GM10847 (cell line): ENCODE results near the gene UBR4.

Source experiments
- POLR2A ChIP-seq: IDR thresholded peaks from 2 replicates; pipeline ENCODE4 v1.6.1; 2011; ENCODE audit not compliant: insufficient read length; ENCODE audit errors: extremely low read depth

Gene UBR4

DNA sequence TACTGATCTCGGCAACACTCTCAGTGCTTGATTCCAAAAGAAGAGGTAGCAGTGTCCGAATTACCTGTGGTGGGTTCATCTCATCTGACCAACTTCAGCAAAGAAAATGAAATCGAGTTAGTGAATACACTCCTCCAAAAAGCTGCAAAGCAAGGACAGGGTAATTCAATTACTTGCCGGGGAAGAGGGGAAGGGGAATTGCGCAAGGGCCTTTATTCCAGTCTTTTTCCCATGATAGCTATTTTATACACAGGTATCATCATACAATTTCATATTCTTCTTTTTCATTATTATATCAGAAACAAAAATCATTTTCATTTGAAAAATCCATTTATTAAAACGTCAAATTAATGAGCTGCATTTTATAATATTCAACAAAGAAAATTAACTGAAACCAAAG lies 42.9 kb downstream of the UBR4 start:
- no peak for TF ChIP-seq POLR2A

DNA sequence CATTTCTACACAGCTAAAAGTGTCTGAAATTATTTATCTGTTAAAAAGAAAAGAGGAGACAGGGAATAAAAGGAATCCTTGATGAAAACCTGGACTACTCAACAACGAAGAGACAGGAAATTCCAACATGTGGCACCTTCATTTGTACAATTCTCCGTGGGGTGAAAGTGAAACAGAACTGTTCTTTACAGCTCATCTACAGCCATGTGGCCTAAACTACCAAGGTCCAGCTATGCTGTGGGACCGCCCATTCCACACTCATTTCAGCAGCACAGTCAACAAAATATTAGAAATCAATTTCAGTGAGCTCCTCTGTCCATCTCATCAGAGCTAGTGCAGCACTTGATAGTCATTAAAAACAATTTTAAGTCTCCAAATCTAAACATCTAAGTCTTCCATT lies 44.0 kb downstream of the UBR4 start:
- TF ChIP-seq POLR2A: no peak

DNA sequence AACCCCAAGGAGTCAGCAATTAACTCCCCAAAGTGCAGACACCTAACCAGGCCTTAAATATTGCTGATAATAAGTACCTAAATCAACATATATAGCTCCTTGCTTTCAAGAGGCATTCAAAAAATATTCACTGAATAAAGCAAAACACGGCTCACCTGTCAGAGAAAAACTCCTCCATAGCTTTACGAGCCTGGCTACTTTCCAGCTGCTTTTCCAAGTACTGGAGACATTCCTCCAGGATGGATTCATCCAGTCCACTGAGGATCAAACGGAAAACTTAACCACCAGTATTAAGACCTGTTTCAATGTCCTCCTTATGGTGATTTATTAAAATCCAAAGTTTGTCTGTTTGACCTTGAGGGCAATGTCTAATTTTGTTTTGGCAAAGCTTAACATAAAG lies 44.6 kb downstream of the UBR4 start:
- TF ChIP-seq POLR2A: no peak

DNA sequence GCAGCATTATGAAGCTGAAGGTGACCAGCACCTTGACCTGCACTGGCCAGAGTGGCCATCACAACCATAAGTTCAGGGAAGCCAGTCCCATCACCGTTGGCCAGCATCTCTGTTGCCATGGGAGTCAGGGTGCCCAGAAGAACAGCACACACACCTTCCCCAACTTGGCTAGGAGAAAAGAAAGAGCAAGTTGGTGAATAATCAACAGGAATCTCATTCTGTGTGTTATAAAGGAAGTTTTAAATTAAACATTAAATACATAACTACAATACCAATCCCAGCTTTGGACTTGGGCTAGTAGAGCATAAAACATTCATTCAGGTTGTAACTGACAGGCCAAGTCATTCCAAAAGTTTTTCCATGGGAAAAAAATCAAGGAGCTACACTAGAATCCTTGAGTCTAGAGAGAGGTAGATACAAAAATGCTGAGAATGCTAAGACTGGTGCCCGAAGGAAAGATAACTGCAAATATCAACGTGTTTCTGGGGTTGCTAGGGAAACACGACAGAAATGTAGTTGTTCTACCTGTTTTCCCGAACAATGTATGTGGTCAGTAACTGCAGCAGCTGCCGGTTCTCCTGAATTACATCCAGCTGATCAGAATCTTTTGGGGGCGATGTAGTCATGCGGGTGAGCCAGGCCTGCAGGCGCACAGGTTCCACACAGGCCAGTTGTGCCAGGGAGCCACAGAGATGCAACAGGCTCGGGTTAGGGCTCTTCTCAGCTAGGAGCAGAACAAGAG lies 45.6 kb downstream of the UBR4 start:
- TF ChIP-seq POLR2A: no peak

DNA sequence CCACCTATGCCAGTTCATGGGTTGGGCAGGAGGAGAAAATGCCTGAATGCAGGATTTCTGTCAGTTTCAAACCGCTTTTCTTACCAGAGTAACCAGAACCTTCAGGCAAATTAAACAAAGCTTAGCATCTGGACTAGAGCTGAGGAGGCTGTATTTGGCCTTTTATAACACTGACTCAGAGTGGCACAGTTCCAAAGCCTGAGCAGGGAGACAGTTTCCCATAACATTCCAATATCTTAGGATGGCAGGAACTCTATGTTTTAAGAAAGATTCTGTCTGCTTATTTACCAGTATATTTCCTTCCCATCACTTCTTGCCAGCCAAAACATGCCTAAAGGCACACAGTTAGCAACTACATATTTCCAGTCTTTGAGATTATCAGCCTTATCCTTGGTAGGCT lies 46.8 kb downstream of the UBR4 start:
- no peak for TF ChIP-seq POLR2A

DNA sequence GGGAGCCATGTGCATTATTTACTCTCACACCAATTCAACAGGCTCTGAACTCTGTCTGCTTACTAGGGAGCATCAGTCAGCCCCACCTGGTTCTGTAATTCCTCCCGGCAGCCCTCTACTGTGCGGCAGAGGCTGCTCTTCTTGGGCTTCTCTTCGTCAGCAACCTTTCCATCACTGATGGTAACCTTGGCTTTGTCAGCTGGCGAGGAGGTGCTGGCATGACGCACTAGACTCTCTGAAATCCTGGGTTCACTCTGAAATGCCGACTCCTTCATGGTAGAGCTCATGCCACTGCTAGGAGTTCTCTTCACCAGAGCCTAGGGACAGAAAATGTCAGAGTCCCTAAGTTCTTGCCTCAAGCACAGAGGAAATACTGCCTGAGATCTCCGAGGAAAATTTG lies 49.2 kb downstream of the UBR4 start:
- no peak for TF ChIP-seq POLR2A

DNA sequence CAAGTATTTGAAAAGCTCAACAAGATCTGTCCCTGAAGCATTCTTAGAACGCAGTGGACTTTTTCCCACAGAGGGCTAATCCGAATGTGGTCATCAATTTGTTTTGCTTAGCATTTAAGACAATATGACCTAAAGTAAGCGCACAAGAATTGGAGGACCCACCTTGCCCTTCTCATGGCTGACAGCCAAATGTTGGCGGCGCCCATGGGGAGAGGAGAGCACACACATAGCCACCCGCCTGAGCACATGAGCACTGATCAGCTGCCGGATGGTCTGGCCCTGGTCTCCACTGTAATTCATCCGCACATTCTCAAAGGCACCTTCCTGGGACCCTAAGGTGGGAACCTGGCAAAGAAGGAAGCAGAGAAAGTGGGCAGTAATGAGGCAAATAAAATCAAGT lies 52.4 kb downstream of the UBR4 start:
- no peak for TF ChIP-seq POLR2A

DNA sequence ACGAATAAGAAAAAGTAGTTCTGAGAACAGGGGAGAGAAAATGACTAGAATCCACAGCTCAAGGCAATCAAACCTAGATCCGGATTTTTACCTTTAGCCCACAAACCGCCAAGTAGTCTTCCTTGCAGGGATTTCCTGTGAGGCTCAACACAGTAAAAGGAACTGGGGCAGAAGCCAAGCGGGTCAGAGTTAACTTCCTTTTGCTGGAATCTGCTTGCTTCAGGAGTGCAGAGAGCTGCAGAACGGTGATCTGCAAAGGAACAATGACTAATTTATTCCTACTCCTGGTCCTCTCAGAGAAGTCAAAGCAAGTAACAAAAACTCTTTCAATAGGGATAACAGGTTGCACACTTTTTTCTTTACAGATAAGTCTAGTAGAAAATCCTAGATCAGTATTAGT lies 53.4 kb downstream of the UBR4 start:
- no peak for TF ChIP-seq POLR2A

DNA sequence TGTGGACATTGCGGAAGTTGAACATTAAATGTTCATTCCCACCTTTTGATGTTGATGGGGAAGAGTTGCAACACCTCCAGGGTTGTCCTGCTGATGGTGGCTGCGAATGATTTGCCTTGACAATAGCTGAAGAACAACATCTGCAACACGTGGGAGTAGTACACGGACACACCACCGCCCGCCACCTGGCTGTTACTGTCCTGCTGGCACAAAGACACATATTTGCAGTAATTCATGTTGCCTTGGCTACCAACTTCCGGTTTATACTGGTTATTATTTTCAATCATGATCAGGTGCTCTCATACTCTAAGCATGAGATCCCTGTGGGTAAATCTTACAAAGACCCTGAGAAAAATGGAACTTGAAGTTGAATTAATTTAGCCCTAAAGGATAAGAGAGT lies 55.2 kb downstream of the UBR4 start:
- no peak for TF ChIP-seq POLR2A

DNA sequence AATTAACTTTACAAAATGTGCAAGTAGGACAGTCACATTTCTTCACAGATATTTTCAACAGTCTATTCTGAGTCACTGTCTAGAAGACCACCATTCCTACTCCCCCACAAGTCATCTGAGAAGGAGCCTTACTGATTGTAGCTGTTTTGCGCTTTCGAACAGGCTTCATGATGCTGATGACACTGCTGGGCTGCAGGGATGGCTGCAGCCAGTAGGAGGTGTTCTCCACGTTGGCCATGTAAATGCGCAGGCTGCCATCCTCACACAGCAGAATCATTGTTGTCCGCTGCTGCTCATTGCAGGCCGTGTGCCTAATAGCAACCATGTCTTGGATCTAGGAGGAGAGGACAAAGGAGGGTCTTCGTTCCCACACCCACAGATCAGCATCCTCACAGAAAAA lies 56.9 kb downstream of the UBR4 start:
- no peak for TF ChIP-seq POLR2A

DNA sequence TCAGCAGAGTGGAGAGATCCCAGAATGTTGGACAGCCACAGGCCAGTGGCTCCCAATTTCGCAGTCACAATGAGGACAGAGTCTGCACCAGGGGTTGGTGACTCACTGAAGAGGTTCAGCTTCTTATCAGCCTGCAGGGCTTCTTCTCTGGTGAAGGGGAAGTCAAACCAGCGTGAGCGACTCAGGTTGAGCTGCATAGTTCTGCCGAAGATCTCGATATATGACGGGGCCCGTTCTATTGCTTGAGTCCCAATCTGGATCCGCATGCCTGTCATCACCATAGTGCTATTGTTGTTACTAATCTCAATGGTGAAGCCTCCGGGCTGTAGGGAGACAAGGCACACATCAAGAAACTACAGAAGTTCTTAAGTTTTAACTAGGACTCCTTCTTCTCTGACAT lies 58.5 kb downstream of the UBR4 start:
- no peak for TF ChIP-seq POLR2A

DNA sequence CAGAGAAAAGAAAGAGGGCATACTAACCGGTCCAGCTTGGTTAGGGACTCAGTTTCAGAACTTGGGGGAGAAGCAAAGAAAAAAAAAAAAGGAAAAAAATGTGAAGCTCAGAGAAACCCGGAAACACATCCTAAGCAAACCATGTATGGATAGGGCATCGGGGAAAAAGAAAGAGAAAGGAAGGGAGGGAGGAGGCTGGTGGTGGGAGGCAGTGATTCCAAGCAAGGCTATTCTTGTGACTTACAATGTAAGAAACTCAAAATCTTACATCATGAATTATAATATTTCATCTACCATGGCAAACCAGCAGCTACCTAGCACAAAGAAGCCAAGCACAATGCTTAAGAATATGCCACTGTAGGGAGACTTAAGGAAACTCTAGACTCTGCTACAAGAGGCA lies 60.3 kb downstream of the UBR4 start:
- TF ChIP-seq POLR2A: no peak

DNA sequence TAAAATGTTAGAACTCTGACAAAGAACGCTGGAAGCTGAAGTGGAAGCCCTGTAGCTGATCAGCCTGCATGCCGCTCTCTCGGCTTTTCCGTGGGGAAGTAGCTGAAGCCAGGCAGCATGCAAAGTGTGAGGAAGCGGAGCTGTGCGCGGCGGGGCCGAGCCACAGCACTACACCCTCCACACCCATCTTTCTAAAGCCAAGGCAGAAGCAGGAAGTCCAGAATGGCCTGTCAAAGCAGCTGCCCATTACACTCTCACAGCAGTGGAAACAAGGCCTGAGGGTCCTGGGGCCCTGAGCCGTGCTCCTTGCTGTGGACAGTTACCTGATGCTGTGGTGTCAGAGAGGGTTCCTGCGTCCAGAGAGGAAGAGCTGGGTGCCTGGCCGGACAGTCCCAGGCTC lies 69.6 kb downstream of the UBR4 start:
- TF ChIP-seq POLR2A: no peak

DNA sequence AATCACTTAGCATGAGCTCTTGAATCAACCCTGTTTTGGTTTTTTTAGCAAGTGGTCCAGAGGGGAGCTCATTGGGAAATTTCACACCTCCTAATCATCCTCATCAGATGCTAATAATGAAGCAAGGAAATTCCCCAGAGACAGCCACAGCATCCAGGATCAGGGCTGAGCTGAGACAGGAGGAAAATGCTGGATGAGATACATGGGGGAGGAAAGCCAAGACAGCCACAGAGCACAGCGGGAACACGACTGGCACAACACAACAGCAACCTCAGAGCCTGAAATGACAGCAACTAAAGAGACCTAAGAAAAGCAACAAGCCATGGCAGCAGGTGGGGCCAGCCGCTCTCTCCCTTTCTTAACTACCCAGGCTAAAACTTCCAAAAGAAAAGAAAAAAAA lies 70.4 kb downstream of the UBR4 start:
- no peak for TF ChIP-seq POLR2A

DNA sequence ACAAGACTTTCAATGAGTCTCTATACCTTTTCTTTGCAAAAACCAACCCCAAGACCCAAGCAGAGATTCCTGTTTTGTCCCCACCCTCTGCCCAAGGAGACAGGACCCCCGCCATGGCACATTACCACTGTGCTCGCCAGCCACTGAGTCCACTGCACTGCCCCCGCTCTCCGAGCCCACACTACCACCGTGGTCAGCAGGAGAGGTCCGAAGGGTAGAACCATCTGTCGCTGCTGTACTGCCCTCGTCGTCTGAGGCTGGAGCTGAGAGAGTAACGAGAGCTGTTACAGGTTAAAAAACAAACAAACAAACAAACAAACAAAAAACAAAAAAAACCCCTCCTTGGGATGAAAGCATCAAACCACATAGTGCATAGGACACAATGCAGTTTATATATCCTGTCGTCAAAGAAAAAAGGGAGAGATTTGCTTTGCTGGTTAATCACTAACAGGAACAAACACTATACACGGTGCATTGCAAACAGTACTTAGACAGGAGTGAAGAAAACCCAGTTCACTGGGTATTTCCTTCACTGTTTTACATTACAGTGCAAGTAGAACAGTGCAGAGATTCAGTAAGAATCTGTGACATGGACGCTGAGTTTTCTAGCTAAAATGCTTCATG lies 71.0 kb downstream of the UBR4 start:
- TF ChIP-seq POLR2A: no peak

DNA sequence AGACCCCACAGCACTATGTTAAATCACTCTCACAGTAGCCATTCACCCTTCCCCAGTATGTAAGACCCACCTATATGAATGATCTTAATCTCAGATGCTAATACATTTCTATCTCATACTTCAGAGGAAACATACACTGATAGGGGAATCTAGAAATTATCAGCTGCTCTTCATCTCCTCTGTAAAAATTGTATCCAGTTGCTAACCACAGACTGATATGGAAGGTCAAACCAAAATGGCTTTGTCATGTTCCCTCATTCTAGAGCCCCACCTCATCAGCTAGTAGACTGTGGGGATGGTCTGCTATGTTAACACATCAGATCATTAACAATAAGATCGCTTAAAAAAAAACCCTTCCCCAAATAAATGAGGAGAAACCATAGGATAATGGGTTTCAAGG lies 71.7 kb downstream of the UBR4 start:
- TF ChIP-seq POLR2A: no peak

DNA sequence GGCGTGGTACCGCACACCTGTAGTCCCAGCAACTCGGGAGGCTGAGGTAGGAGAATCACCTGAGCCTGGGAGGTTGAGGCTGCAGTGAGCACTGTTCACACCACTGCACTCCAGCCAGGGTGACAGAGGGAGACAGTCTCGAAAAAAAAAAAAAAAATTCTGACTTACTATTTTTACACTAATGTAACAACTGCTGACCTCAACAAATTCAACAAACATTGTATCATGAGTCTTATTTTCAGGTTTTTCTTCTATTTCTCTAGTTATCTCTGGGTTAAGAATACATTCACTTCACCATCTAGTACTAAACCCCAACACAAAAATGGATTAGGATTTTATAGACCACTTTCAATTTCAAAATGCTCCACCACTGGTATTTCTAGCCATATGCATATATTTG lies 72.9 kb downstream of the UBR4 start:
- no peak for TF ChIP-seq POLR2A
